ENCODE measurements around the gene ATP11C. TPM values are rescaled to one million over a fixed set of nuclear protein-coding genes. Genes with fewer than 3 reads are reported as not detected.
"Not testable (repeated sequence)": the region's sequence is repeated elsewhere in the genome, so short reads cannot be mapped to it uniquely, and the experiment has no call there.

The ATP11C gene
- total RNA-seq, 1 experiment from 2014 or later: 102 TPM

GRCh38 chrX:139862208-139862607 is 70.6 kb downstream of the ATP11C start:
- peak; percentile 28 for DNase-seq

GRCh38 chrX:139856826-139857225 is 76.0 kb downstream of the ATP11C start:
- H3K27me3 ChIP-seq (ENCODE audit: control insufficient read depth, insufficient read depth, low read length); H3K36me3 ChIP-seq (replicated peaks; ENCODE audit: control insufficient read depth, insufficient read depth, low read length); H3K4me3 ChIP-seq (ENCODE audit: insufficient read depth, low read depth, low read length); DNase-seq: not testable (repeated sequence)

More at GRCh38 chrX:139862208-139862607, 70.6 kb downstream of the ATP11C start:
- Histone ChIP-seq H3K36me3 (replicated peaks; ENCODE audit: control insufficient read depth, insufficient read depth, low read length) (no peaks in the 10 kb centered on the region), H3K4me3 (ENCODE audit: insufficient read depth, low read depth, low read length) (no peak overlapping the region), H3K27me3 (ENCODE audit: control insufficient read depth, insufficient read depth, low read length) (no peaks in the 10 kb centered on the region)

GRCh38 chrX:139851730-139852129 is 81.1 kb downstream of the ATP11C start:
- H3K27me3 ChIP-seq (ENCODE audit: control insufficient read depth, insufficient read depth, low read length): no peaks in the 10 kb centered on the region
- no peaks in the 10 kb centered on the region for H3K36me3 ChIP-seq (replicated peaks; ENCODE audit: control insufficient read depth, insufficient read depth, low read length)
- H3K4me3 ChIP-seq (ENCODE audit: insufficient read depth, low read depth, low read length): no peak overlapping the region
- no peak for DNase-seq

- peak; percentile 55 for DNase-seq
- Histone ChIP-seq H3K27me3 (ENCODE audit: control insufficient read depth, insufficient read depth, low read length) (no peaks in the 10 kb centered on the region), H3K4me3 (ENCODE audit: insufficient read depth, low read depth, low read length) (no peak overlapping the region), H3K36me3 (replicated peaks; ENCODE audit: control insufficient read depth, insufficient read depth, low read length) (no peaks in the 10 kb centered on the region)
Measured at GRCh38 chrX:139850968-139851367, 81.9 kb downstream of the ATP11C start.

- H3K36me3 ChIP-seq (replicated peaks; ENCODE audit: control insufficient read depth, insufficient read depth, low read length): no peaks in the 10 kb centered on the region
- no peak overlapping the region for H3K4me3 ChIP-seq (ENCODE audit: insufficient read depth, low read depth, low read length)
- peak; percentile 16 for DNase-seq
- no peaks in the 10 kb centered on the region for H3K27me3 ChIP-seq (ENCODE audit: control insufficient read depth, insufficient read depth, low read length)
Measured at GRCh38 chrX:139844884-139845283, 88.0 kb downstream of the ATP11C start.

- Histone ChIP-seq H3K27me3 (ENCODE audit: control insufficient read depth, insufficient read depth, low read length) (no peaks in the 10 kb centered on the region), H3K4me3 (ENCODE audit: insufficient read depth, low read depth, low read length) (no peak overlapping the region), H3K36me3 (replicated peaks; ENCODE audit: control insufficient read depth, insufficient read depth, low read length) (no peaks in the 10 kb centered on the region)
- peak; percentile 15 for DNase-seq
Measured at GRCh38 chrX:139844163-139844562, 88.7 kb downstream of the ATP11C start.

GRCh38 chrX:139842326-139843185 is 90.3 kb downstream of the ATP11C start:
- DNase-seq: no peak
- no peak overlapping the region for H3K4me3 ChIP-seq (ENCODE audit: insufficient read depth, low read depth, low read length)
- no peaks in the 10 kb centered on the region for H3K27me3 ChIP-seq (ENCODE audit: control insufficient read depth, insufficient read depth, low read length)
- no peaks in the 10 kb centered on the region for H3K36me3 ChIP-seq (replicated peaks; ENCODE audit: control insufficient read depth, insufficient read depth, low read length)

- H3K4me3 ChIP-seq (ENCODE audit: insufficient read depth, low read depth, low read length); H3K36me3 ChIP-seq (replicated peaks; ENCODE audit: control insufficient read depth, insufficient read depth, low read length); H3K27me3 ChIP-seq (ENCODE audit: control insufficient read depth, insufficient read depth, low read length); DNase-seq: not testable (repeated sequence)
Measured at GRCh38 chrX:139836335-139836734, 96.5 kb downstream of the ATP11C start.

GRCh38 chrX:139834879-139835278 is 98.0 kb downstream of the ATP11C start:
- no peak overlapping the region for H3K4me3 ChIP-seq (ENCODE audit: insufficient read depth, low read depth, low read length)
- no peaks in the 10 kb centered on the region for H3K36me3 ChIP-seq (replicated peaks; ENCODE audit: control insufficient read depth, insufficient read depth, low read length)
- H3K27me3 ChIP-seq (ENCODE audit: control insufficient read depth, insufficient read depth, low read length): no peaks in the 10 kb centered on the region
- DNase-seq: no peak

GRCh38 chrX:139832718-139833309 is 100.0 kb downstream of the ATP11C start:
- no peaks in the 10 kb centered on the region for H3K36me3 ChIP-seq (replicated peaks; ENCODE audit: control insufficient read depth, insufficient read depth, low read length)

GRCh38 chrX:139831675-139832456 is 101.0 kb downstream of the ATP11C start:
- DNase-seq: peak; percentile 31
- Histone ChIP-seq H3K36me3 (replicated peaks; ENCODE audit: control insufficient read depth, insufficient read depth, low read length) (no peaks in the 10 kb centered on the region), H3K27me3 (ENCODE audit: control insufficient read depth, insufficient read depth, low read length) (no peaks in the 10 kb centered on the region), H3K4me3 (ENCODE audit: insufficient read depth, low read depth, low read length) (no peak overlapping the region)

More at GRCh38 chrX:139832718-139833309, 100.0 kb downstream of the ATP11C start:
- no peaks in the 10 kb centered on the region for H3K27me3 ChIP-seq (ENCODE audit: control insufficient read depth, insufficient read depth, low read length)
- H3K4me3 ChIP-seq (ENCODE audit: insufficient read depth, low read depth, low read length): no peak overlapping the region
- no peak for DNase-seq

GRCh38 chrX:139831017-139831416 is 101.8 kb downstream of the ATP11C start:
- H3K27me3 ChIP-seq (ENCODE audit: control insufficient read depth, insufficient read depth, low read length): no peaks in the 10 kb centered on the region
- H3K4me3 ChIP-seq (ENCODE audit: insufficient read depth, low read depth, low read length): no peak overlapping the region
- DNase-seq: no peak
- no peaks in the 10 kb centered on the region for H3K36me3 ChIP-seq (replicated peaks; ENCODE audit: control insufficient read depth, insufficient read depth, low read length)

GRCh38 chrX:139828830-139829229 is 104.0 kb downstream of the ATP11C start:
- Histone ChIP-seq H3K4me3 (ENCODE audit: insufficient read depth, low read depth, low read length) (no peak overlapping the region), H3K36me3 (replicated peaks; ENCODE audit: control insufficient read depth, insufficient read depth, low read length) (no peaks in the 10 kb centered on the region), H3K27me3 (ENCODE audit: control insufficient read depth, insufficient read depth, low read length) (no peaks in the 10 kb centered on the region)
- no peak for DNase-seq

- Histone ChIP-seq H3K4me3 (ENCODE audit: insufficient read depth, low read depth, low read length) (no peak overlapping the region), H3K27me3 (ENCODE audit: control insufficient read depth, insufficient read depth, low read length) (no peaks in the 10 kb centered on the region), H3K36me3 (replicated peaks; ENCODE audit: control insufficient read depth, insufficient read depth, low read length) (no peaks in the 10 kb centered on the region)
- no peak for DNase-seq
Measured at GRCh38 chrX:139828033-139828432, 104.8 kb downstream of the ATP11C start.

All from H7 (cell line).